NK-92 (cell line): ENCODE measurements around the gene MAPK9.

Experiments
- DNase-seq: peaks from one replicate; lab custom pipeline; 2025; ENCODE audit not compliant: unreplicated experiment; lab: John Stamatoyannopoulos, UW

The MAPK9 gene

GRCh38 chr5:180294913-180295555, 3.2 kb upstream of the MAPK9 start:
- no peak for DNase-seq

GRCh38 chr5:180294411-180294810, 2.5 kb upstream of the MAPK9 start:
- no peak for DNase-seq

- no peak for DNase-seq
Measured at GRCh38 chr5:180291234-180291940, 496 bp downstream of the MAPK9 start.

GRCh38 chr5:180290568-180291233, 1.2 kb downstream of the MAPK9 start:
- DNase-seq: no peak

GRCh38 chr5:180289966-180290365, 1.9 kb downstream of the MAPK9 start:
- no peak for DNase-seq

- DNase-seq: no peak
Measured at GRCh38 chr5:180289433-180289832, 2.5 kb downstream of the MAPK9 start.

- no peak for DNase-seq
Measured at GRCh38 chr5:180287868-180288267, 4.0 kb downstream of the MAPK9 start.

- DNase-seq: no peak
Measured at GRCh38 chr5:180287404-180287803, 4.5 kb downstream of the MAPK9 start.

GRCh38 chr5:180284149-180284548, 7.7 kb downstream of the MAPK9 start:
- DNase-seq: no peak

GRCh38 chr5:180283026-180283615, 8.8 kb downstream of the MAPK9 start:
- DNase-seq: no peak

GRCh38 chr5:180282281-180282680, 9.6 kb downstream of the MAPK9 start:
- no peak for DNase-seq

GRCh38 chr5:180281706-180282105, 10.2 kb downstream of the MAPK9 start:
- DNase-seq: no peak

- DNase-seq: no peak
Measured at GRCh38 chr5:180274695-180275094, 17.2 kb downstream of the MAPK9 start.

GRCh38 chr5:180271221-180271620, 20.7 kb downstream of the MAPK9 start:
- no peak for DNase-seq

- no peak for DNase-seq
Measured at GRCh38 chr5:180259260-180259611, 32.6 kb downstream of the MAPK9 start.

- DNase-seq: no peak
Measured at GRCh38 chr5:180253036-180253824, 38.7 kb downstream of the MAPK9 start.

- no peak for DNase-seq
Measured at GRCh38 chr5:180251887-180252286, 40.0 kb downstream of the MAPK9 start.

GRCh38 chr5:180251141-180251540, 40.7 kb downstream of the MAPK9 start:
- no peak for DNase-seq

- no peak for DNase-seq
Measured at GRCh38 chr5:180250329-180250728, 41.6 kb downstream of the MAPK9 start.

- DNase-seq: no peak
Measured at GRCh38 chr5:180241600-180241999, 50.3 kb downstream of the MAPK9 start.

- no peak for DNase-seq
Measured at GRCh38 chr5:180238631-180239030, 53.3 kb downstream of the MAPK9 start.
